ENCODE measurements around the gene CELA3B.
"Not testable (repeated sequence)": the region's sequence is repeated elsewhere in the genome, so short reads cannot be mapped to it uniquely, and the experiment has no call there.

CELA3B gene

GRCh38 chr1:21981253-21981652 is 4.4 kb downstream of the CELA3B start:
- DNase-seq, result not testable (repeated sequence)

DNA sequence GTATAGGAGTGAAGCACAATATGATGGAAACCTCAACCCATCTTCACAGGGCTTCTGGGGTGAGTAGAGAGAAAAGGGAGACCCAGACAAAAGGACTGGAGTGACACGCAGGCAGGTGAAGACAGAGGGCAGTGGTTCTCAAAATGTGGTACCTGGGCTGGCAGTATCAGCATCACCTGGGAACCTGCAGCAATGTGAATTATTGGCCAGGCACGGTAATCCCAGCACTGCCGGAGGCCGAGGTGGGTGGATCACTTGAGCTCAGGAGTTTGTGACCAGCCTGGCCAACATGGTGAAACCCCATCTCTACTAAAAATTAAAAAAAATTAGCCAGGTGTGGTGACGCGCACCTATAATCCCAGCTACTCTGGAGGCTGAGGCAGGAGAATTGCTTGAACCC is 5.3 kb downstream of the CELA3B start:
- not testable (repeated sequence) for DNase-seq

- not testable (repeated sequence) for DNase-seq
Observed at GRCh38 chr1:21983539-21983938, 6.7 kb downstream of the CELA3B start.

- not testable (repeated sequence) for DNase-seq
Observed at GRCh38 chr1:21985893-21986292, 9.1 kb downstream of the CELA3B start.

DNA sequence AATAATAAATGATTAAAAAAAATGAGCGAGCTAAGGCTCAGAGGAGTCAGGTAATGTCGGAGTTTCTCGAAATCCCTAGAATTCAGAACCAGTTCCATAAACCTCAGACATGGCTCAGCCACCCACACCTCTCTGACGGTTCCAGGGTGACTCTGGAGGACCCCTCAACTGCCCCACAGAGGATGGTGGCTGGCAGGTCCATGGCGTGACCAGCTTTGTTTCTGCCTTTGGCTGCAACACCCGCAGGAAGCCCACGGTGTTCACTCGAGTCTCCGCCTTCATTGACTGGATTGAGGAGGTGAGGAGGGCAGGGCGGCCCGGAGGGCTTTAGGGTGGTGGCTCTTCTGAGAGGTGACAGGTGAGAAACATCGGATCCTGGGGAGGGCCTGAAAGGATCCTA is 9.6 kb downstream of the CELA3B start:
- DNase-seq, result not testable (repeated sequence)

- DNase-seq, result not testable (repeated sequence)
Observed at GRCh38 chr1:21989672-21990393, 13.0 kb downstream of the CELA3B start.

- DNase-seq, result not testable (repeated sequence)
Observed at GRCh38 chr1:21992186-21992585, 15.4 kb downstream of the CELA3B start.

- DNase-seq, result not testable (repeated sequence)
Observed at GRCh38 chr1:21994716-21995115, 17.9 kb downstream of the CELA3B start.

DNA sequence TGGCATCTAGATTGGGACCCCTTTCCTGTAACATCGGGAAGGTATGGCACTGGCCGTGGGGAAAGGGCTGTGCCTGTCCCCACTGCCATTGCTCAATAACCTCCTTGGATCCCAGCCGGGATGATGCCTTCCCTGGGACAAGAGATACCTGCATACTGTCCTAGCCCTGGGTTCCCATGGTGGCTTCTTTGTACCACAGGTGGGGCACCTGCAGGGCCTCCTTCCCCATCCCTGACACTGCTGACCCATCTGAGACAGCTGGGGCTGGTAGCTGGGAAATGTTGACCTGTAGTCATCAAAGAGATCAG is 19.8 kb downstream of the CELA3B start:
- not testable (repeated sequence) for DNase-seq

GRCh38 chr1:21997891-21998623 is 21.2 kb downstream of the CELA3B start:
- not testable (repeated sequence) for DNase-seq

DNA sequence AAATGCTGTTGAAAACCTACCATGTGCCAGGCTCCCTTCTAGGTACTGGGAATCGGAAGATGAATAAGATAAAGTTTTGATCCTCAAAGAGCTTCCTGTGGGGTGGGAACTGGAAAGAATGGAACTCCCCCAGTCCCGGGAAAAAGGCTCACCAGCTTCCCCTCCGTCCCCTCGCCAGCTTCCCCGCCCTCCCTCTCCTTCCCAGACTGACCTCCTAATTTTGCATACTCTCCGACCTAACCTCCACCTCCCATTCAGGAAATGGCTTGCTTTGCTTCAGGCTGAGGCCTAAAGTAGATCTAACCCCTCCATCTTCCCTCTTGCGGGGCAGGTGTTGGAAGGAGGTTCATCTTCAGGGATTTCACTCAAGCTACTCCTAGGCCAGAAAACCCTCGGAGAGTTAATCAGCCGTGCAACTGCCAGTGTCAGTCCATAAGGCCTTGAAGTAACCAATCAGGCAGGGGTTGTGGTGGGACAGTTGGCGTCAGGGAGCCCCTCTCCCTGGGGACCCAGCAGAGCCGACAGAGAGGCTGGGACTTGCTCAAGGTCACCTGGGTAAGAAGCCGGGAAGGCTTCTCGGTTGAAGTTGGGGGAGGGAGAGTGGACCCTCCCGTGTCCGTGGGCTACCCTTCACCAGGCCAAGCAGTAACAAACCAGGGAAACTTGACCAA is 21.9 kb downstream of the CELA3B start:
- not testable (repeated sequence) for DNase-seq

GRCh38 chr1:21999645-22000044 is 22.8 kb downstream of the CELA3B start:
- not testable (repeated sequence) for DNase-seq

- no peak for DNase-seq
Observed at GRCh38 chr1:22001409-22001808, 24.6 kb downstream of the CELA3B start, which contains the start of gene CELA3A. Gene CELA3A, plus strand, starts transcription at chr1:22001657. Its CDS starts 18 bp downstream, at chr1:22001675.

DNA sequence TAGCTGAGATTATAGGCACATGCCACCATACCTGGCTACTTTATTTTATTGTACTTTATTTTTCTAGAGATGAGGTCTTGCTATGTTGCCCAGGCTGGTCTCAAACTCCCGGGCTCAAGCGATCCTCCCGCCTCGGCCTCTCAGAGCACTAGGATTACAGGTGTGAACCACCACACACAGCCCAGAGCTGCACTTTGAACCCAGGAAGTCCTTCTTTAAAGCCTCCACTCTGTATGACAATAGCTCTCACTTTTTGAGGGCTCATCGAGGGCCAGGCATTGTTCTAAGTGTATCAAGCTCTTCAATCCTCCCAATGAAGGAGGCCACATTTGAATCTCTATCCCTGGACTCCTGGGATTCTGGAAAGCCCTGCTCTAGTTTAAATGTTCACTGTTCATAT is 25.6 kb downstream of the CELA3B start:
- DNase-seq, result not testable (repeated sequence)

GRCh38 chr1:22002875-22003274 is 26.1 kb downstream of the CELA3B start:
- DNase-seq, result not testable (repeated sequence)

- DNase-seq, result not testable (repeated sequence)
Observed at GRCh38 chr1:22003959-22004358, 27.1 kb downstream of the CELA3B start.

DNA sequence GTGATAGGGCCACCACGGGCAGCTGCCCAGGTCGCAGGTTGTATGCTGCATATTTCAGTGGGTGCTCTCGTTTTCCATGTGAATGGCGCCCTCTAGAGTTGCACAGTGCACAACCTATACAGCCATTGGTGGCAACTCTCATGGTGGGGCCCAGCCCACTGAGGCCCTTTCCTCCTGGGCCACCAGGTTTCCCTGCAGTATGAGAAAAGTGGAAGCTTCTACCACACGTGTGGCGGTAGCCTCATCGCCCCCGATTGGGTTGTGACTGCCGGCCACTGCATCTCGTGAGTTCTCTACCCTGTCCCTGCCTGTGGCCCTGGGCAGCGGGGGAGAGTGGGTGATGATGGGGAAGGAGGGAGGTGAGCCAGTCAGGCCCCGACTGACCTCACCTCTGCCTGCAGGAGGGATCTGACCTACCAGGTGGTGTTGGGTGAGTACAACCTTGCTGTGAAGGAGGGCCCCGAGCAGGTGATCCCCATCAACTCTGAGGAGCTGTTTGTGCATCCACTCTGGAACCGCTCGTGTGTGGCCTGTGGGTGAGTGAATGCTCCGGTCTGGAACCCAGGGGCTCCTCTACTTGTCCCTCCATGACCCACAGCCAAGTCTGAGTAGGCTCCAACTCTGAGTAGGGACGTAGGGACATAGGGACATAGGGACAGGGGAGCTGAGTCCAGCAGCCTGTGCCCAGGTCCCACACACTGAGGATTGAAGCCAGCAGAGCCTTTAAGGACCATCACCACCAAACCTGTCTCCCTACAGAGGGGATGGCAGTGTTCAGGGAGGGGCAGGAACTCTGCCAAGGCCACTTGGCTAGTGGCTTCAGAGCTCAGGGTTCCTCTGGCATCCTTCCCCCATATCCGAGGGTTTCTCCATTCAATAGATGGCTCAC is 28.7 kb downstream of the CELA3B start:
- DNase-seq, result peak; percentile 26

- not testable (repeated sequence) for DNase-seq
Observed at GRCh38 chr1:22006736-22007135, 29.9 kb downstream of the CELA3B start.

DNA sequence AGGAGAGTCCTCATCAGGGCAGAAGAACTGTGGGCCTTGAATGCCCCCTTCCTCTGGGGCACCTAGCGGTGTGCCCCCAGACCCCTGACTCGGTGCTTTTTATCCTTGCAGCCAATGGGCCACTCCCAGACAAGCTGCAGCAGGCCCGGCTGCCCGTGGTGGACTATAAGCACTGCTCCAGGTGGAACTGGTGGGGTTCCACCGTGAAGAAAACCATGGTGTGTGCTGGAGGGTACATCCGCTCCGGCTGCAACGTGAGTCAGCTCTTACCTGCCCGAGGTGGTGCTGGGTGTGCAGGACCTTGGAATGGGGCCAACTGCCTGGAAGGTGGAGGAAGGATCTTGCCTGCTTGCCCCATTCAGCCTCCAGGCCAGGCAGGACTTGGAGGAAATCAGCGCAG is 30.4 kb downstream of the CELA3B start:
- not testable (repeated sequence) for DNase-seq

GRCh38 chr1:22009566-22009965 is 32.7 kb downstream of the CELA3B start:
- DNase-seq, result not testable (repeated sequence)

- DNase-seq, result not testable (repeated sequence)
Observed at GRCh38 chr1:22012752-22013151, 35.9 kb downstream of the CELA3B start.

DNA sequence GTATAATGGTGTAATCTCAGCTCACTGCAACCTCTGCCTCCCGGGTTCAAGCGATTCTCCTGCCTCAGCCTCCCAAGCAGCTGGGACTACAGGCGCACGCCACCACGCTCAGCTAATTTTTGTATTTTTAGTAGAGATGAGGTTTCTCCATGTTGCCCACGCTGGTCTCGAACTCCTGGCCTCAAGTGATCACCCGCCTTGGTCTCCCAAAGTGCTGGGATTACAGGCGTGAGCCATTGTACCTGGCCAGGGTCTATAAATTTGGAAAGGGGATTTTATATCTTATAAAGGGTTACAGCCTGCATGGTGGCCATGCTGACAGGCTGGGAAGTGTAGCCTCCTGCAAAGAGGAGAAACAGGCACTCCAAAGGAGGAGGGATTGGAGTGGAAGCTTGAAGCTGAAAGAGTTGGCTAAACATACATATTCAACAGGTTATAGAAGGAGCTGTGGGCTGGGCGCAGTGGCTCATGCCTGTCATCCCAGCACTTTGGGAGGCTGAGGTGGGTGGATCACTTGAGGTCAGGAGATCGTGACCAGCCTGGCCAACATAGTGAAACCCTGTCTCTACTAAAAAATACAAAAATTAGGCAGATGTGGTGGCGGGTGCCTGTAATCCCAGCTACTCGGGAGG is 37.9 kb downstream of the CELA3B start:
- DNase-seq, result not testable (repeated sequence)
